ENCODE data around the gene MMP24OS. TPM values are rescaled to one million over a fixed set of nuclear protein-coding genes. Genes with fewer than 3 reads are reported as not detected.

MMP24OS gene
- total RNA-seq, 1 experiment from 2014 or later = 59.6 TPM

GRCh38 chr20:35276408-35276807 lies 1.5 kb downstream of the MMP24OS start:
- peaks cover 17 to 36% of the 10 kb centered on the region in 2 experiments for H3K36me3 ChIP-seq (ENCODE audit: control insufficient read depth in 1 of 2, insufficient read depth in 2 of 2, low read length in 2 of 2)
- DNase-seq (ENCODE audit: low read depth, low spot score) (no peak), ATAC-seq (no peak)
- peak overlapping the region; percentile 80; the same call in 1 of the 2 replicates for H3K9ac ChIP-seq (ENCODE audit: low read length)
- peak overlapping the region; percentile 83 to 87 for H3K4me3 ChIP-seq (replicated peaks in 1 of 2; ENCODE audit: low read depth in 1 of 2, low read length in 2 of 2)
- no peaks in the 10 kb centered on the region for H3K9me2 ChIP-seq (ENCODE audit: insufficient read depth)
- H3K27me3 ChIP-seq (ENCODE audit: insufficient read depth, low read length) = no peaks in the 10 kb centered on the region
- POLR2A ChIA-PET = no interaction called here
- TF ChIP-seq JUND (IDR thresholded peaks at IDR 0.05) (no peak), EZH2 (IDR thresholded peaks at IDR 0.05) (no peak), TCF7L2 (IDR thresholded peaks at IDR 0.05; ENCODE audit: borderline replicate concordance, extremely low read depth, insufficient read depth, insufficient read length) (no peak), RAD21 (IDR thresholded peaks at IDR 0.05; ENCODE audit: low read depth) (no peak), SIN3A (IDR thresholded peaks at IDR 0.05; ENCODE audit: low read depth) (no peak), ATF3 (IDR thresholded peaks at IDR 0.05) (no peak), POLR2AphosphoS5 (IDR thresholded peaks at IDR 0.05; ENCODE audit: low read depth, low read length) (no peak), SP1 (IDR thresholded peaks at IDR 0.05; ENCODE audit: low read depth) (no peak), ELF1 (IDR thresholded peaks at IDR 0.05; ENCODE audit: borderline replicate concordance, low read depth) (no peak), ZFX (IDR thresholded peaks at IDR 0.05) (no peak), REST (IDR thresholded peaks at IDR 0.05; ENCODE audit: low read depth) (no peak), EGR1 (IDR thresholded peaks at IDR 0.05; ENCODE audit: low read depth) (no peak), CEBPB (IDR thresholded peaks at IDR 0.05; ENCODE audit: low read depth) (no peak)
- TF ChIP-seq, protein P1, sequence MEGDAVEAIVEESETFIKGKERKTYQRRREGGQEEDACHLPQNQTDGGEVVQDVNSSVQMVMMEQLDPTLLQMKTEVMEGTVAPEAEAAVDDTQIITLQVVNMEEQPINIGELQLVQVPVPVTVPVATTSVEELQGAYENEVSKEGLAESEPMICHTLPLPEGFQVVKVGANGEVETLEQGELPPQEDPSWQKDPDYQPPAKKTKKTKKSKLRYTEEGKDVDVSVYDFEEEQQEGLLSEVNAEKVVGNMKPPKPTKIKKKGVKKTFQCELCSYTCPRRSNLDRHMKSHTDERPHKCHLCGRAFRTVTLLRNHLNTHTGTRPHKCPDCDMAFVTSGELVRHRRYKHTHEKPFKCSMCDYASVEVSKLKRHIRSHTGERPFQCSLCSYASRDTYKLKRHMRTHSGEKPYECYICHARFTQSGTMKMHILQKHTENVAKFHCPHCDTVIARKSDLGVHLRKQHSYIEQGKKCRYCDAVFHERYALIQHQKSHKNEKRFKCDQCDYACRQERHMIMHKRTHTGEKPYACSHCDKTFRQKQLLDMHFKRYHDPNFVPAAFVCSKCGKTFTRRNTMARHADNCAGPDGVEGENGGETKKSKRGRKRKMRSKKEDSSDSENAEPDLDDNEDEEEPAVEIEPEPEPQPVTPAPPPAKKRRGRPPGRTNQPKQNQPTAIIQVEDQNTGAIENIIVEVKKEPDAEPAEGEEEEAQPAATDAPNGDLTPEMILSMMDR (IDR thresholded peaks at IDR 0.05 in 2 of 3, conservative IDR thresholded peaks at IDR 0.05 in 1 of 3; ENCODE audit: borderline replicate concordance in 1 of 3, insufficient read depth in 1 of 3, low read depth in 2 of 3, low read length in 2 of 3) = no peak
- H3K9me3 ChIP-seq (ENCODE audit: control insufficient read depth in 1 of 2, insufficient read depth in 1 of 2, low read depth in 1 of 2, low read length in 2 of 2) = no peaks in the 10 kb centered on the region
- H3K27ac ChIP-seq (ENCODE audit: low read depth, low read length) = peak overlapping the region; percentile 78
- H2AFZ ChIP-seq (ENCODE audit: low read depth, low read length, poor library complexity, severe bottlenecking) = no peak overlapping the region
- peak overlapping the region; percentile 88 for H3K4me2 ChIP-seq (ENCODE audit: low read length)
- RAD21 ChIA-PET (ENCODE audit: low non-redundant PET in 1 of 2, low total read pairs in 2 of 2, uncharacterized antibody in 2 of 2, unreplicated experiment in 2 of 2) = no interaction called here
- TSS peak; percentile 36 for BruUV-seq (replicated peaks)
- CTCF ChIA-PET = no interaction called here
- intact Hi-C loops (cut with micrococcal nuclease) = no loop called here
- H3K79me2 ChIP-seq (ENCODE audit: insufficient read depth, low read length) = peaks cover 43% of the 10 kb centered on the region
- peaks cover 7 to 24% of the 10 kb centered on the region in 2 experiments; a peak in 3 of 4 replicates for H3K4me1 ChIP-seq (ENCODE audit: control insufficient read depth in 1 of 2, insufficient read depth in 2 of 2, low read length in 2 of 2)
- H4K20me1 ChIP-seq (ENCODE audit: insufficient read depth) = no peaks in the 10 kb centered on the region

All from HCT116 (cell line).